Raji (cell line): ENCODE measurements around the gene ANKRD17.

Experiments used
- POLR2A ChIP-seq: IDR thresholded peaks from 2 replicates; pipeline ENCODE4 v1.6.1; 2011; ENCODE audit warnings: low read depth, low read length, control low read depth; ENCODE audit not compliant: insufficient read depth

ANKRD17 gene

GRCh38 chr4:73257234-73257633, 1.4 kb downstream of the ANKRD17 start:
- no peak for TF ChIP-seq POLR2A

DNA sequence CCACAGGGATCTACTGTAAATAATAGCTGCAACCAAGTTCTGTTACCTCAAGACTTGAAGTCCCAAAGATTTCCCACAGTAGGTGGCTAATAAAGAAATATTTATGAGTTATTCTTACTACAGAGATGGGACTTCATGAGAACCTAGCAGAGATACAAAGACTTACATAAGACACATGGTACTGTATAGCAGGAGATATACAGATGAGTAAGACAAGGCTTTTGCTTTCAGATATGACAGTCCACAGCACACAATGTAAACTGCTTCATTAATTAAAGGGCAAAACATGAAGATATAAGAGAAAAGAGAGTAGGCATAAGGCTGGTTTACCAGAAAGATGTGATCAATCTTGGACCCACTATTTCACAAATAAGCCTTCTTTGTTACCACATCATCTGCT, 6.6 kb downstream of the ANKRD17 start:
- no peak for TF ChIP-seq POLR2A

DNA sequence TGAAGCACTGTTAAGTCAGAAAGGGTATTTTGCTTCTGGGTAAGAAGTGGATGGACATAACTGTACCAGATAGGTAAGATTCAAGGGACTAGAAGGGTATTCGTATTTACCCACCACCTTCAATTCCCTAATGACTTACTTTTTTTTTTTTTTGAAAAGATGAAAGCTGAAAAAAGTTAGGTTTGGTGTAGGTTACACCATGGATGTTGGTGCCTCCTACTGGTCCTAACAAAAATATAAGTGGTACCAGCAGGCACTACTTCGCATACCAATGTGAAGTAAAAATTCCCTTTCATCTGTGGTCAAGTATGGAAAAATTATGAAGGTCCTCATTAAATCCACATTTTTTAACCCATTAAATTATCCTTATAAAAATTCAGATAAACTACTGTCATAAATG, 7.2 kb downstream of the ANKRD17 start:
- no peak for TF ChIP-seq POLR2A

- TF ChIP-seq POLR2A = no peak
Observed at GRCh38 chr4:73250642-73251041, 8.0 kb downstream of the ANKRD17 start.

GRCh38 chr4:73248821-73249220, 9.8 kb downstream of the ANKRD17 start:
- no peak for TF ChIP-seq POLR2A

- no peak for TF ChIP-seq POLR2A
Observed at GRCh38 chr4:73248416-73248815, 10.2 kb downstream of the ANKRD17 start.

GRCh38 chr4:73247100-73247499, 11.5 kb downstream of the ANKRD17 start:
- TF ChIP-seq POLR2A = no peak

DNA sequence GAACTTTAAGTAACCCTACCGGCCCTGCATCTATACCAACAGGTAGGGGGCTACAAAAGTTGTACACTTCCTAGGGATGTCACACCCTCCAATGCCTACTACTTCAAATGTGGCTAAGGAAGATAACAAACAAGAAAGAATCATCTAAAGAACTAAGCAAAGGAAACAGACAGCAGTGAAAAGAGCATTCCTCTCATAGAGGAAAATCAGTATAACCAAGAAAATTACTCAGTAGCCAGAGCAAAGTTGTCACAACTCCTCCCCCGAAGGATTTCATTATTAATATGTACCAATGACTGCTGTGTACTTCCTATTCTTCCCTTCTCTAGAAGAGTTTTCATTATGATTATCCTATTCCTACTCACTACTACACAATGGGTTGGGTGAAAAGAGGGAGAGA, 12.6 kb downstream of the ANKRD17 start:
- TF ChIP-seq POLR2A = no peak

DNA sequence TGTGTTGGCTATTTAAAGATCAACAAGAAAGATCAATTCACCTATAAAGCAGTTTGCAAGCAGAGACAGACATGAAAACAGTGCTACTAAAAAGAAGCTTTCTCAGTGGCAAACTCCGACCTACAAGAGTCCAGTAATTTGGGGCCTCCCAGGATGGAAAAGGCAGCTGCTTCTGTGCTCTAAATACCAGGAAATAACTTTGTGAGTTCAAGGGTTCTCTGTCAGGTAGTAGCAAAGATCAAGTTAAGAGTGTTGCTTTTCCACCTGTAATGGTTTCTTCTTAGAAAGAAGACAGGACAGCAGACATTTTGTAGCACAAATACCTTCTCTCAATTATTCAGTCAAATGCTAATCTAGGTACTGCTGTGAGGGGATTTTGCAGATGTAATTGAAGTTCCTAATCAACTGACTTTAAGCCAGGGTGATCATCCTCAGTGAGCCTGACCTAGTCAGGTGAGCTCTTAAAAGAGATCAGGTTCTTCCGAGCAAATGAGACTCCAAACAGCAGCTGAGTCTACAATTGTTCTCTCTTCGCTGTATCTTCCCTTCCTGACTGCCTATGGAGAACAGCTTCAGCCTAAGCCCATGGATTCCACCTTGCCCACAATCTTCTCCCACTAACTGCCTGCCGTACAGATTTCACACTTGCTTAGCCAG, 13.5 kb downstream of the ANKRD17 start:
- no peak for TF ChIP-seq POLR2A

GRCh38 chr4:73237044-73237443, 21.6 kb downstream of the ANKRD17 start:
- no peak for TF ChIP-seq POLR2A

DNA sequence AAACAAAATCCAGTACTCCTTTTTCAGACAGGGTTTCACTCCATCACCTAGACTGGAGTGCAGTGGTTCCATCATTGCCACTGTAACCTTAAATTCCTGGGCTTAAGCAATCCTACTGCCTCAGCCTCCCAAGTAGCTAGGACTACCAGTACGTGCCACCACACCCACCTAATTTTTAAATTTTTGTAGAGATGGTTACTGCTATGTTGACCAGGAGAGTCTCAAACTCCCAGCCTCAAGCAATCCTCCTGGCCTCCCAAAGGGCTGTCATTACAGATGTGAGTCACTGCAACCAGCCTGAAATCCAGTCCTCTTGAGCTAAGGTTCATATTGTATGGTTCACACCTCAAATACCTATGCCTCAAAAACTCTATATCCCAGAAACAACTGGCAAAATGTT, 22.4 kb downstream of the ANKRD17 start:
- TF ChIP-seq POLR2A = no peak

GRCh38 chr4:73234712-73235111, 23.9 kb downstream of the ANKRD17 start:
- TF ChIP-seq POLR2A = no peak

- TF ChIP-seq POLR2A = no peak
Observed at GRCh38 chr4:73231518-73232487, 26.8 kb downstream of the ANKRD17 start.

- TF ChIP-seq POLR2A = no peak
Observed at GRCh38 chr4:73230865-73231517, 27.6 kb downstream of the ANKRD17 start.

DNA sequence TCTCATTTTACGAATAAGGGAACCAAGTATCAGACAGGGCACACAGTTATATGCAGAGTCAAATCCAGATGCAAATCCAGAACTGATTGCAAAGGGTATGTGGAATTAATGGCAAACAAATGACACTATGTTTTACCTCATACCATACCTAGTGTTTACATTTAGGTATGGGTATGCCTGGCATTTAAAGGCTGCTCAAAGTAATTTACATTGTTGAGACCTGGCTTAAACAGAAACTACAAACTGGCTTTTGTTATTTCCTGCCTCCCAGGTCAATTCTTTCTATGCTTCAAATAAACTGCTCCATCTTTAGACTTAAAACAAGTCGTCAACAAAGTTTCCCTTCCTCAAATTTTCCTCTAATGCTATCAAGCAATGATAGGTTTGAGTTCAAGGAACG, 33.7 kb downstream of the ANKRD17 start:
- no peak for TF ChIP-seq POLR2A

DNA sequence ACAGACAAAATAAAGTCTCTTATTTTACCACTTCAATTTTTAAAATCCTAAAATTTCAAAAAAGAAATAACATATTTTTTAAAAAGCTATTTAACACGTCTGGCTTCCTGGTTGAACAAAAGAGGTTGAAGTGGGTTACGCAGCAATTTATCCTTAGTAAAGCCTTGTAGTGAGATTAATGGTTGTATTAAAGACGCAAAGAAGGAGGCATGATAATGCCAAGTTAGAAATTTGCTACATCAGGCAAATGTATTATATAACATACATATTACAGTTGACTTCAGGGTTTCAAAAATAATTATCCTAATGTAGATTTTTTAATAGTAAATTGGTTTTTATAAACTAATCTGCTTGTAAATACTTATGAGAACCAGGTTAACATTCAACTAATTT, 35.3 kb downstream of the ANKRD17 start:
- no peak for TF ChIP-seq POLR2A

DNA sequence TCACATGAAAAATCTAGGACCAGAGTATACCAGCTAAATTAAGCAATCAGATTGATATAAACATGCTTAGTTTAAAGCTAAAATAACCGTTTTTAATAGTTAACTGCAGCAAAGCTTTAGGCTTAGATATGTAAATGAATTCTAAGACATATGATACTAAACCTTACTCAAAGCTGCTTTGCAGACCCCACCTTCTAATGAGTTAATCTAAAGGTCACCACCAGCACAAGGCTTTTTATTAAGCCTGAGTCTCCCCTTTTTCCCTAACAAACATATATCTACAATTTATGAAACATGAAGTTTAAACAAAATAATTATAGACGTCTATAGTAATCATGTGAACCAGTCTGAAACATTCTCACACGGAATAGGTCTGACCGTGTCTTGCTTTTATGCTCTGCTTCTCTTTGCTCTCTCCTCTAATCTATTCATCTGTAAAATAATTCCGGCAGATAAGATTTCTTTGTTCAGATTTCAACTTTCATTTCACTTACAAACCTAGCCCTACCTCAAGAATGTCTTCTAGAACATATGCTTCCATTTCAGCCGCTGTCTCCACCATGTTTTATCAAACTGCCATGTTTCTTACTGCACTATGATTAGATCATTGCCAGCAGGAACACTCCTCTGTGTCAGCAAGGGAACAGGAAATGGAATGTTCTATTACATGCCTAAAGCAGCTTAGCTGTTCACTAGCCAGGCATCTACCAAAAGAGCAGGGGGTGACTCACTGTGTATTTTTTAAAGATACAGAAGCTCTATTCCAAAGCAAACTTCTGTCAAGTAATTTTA, 35.9 kb downstream of the ANKRD17 start:
- no peak for TF ChIP-seq POLR2A
